Measurements from ENCODE around the gene TMTC4. TPM values are rescaled to one million over a fixed set of nuclear protein-coding genes. Genes with fewer than 3 reads are reported as not detected.

The TMTC4 gene
- total RNA-seq, 1 donor from 2014 or later, result 21.2 TPM

GRCh38 chr13:100675661-100676129 is 1.1 kb upstream of the TMTC4 start:
- Mint-ChIP-seq H3K4me3 (peak overlapping the region; percentile 87), H3K27me3 (ENCODE audit: insufficient read depth) (peaks cover 10% of the 10 kb centered on the region), H3K4me1 (ENCODE audit: low read depth) (peaks cover 31% of the 10 kb centered on the region), H3K27ac (peak overlapping the region; percentile 86), H3K9me3 (no peaks in the 10 kb centered on the region), H3K36me3 (ENCODE audit: low read depth) (peaks cover 3% of the 10 kb centered on the region)
- no peak for DNase-seq (ENCODE audit: low spot score)
- intact Hi-C loops (cut with micrococcal nuclease), result loop anchor here (2.0 to 10.0 kb wide), 8 partner anchors 199 to 1921 kb away; partner anchors contain the start of genes CLYBL and TPP2

GRCh38 chr13:100674872-100675660 is 471 bp upstream of the TMTC4 start:
- Mint-ChIP-seq H3K4me1 (ENCODE audit: low read depth) (peaks cover 31% of the 10 kb centered on the region), H3K36me3 (ENCODE audit: low read depth) (peaks cover 3% of the 10 kb centered on the region), H3K4me3 (peak overlapping the region; percentile 87), H3K9me3 (no peaks in the 10 kb centered on the region), H3K27ac (peak overlapping the region; percentile 86), H3K27me3 (ENCODE audit: insufficient read depth) (peaks cover 10% of the 10 kb centered on the region)
- peak; percentile 100 for DNase-seq (ENCODE audit: low spot score)
- intact Hi-C loops (cut with micrococcal nuclease), result loop anchor here (2.0 to 10.0 kb wide), 10 partner anchors 200 to 1922 kb away; partner anchors contain the start of genes CLYBL, PCCA and TPP2

- peak; percentile 44 for DNase-seq (ENCODE audit: low spot score)
- peak overlapping the region; percentile 99 for H3K27ac Mint-ChIP-seq
- H3K36me3 Mint-ChIP-seq (ENCODE audit: low read depth), result peaks cover 9% of the 10 kb centered on the region
- peak overlapping the region; percentile 98 for H3K4me3 Mint-ChIP-seq
- peaks cover 31% of the 10 kb centered on the region for H3K4me1 Mint-ChIP-seq (ENCODE audit: low read depth)
- intact Hi-C loops (cut with micrococcal nuclease), result loop anchor here (1.0 to 10.0 kb wide), 11 partner anchors 86 to 1923 kb away; partner anchors contain the start of genes CLYBL, GGACT, PCCA and TPP2
- no peaks in the 10 kb centered on the region for H3K9me3 Mint-ChIP-seq
- peaks cover 10% of the 10 kb centered on the region for H3K27me3 Mint-ChIP-seq (ENCODE audit: insufficient read depth)
Measured at GRCh38 chr13:100673713-100674571, 653 bp downstream of the TMTC4 start.

- Mint-ChIP-seq H3K9me3 (no peaks in the 10 kb centered on the region), H3K36me3 (ENCODE audit: low read depth) (peaks cover 14% of the 10 kb centered on the region), H3K27me3 (ENCODE audit: insufficient read depth) (peaks cover 10% of the 10 kb centered on the region), H3K4me1 (ENCODE audit: low read depth) (peaks cover 31% of the 10 kb centered on the region), H3K27ac (peak overlapping the region; percentile 99), H3K4me3 (peak overlapping the region; percentile 98)
- no peak for DNase-seq (ENCODE audit: low spot score)
- intact Hi-C loops (cut with micrococcal nuclease), result loop anchor here (1.0 to 10.0 kb wide), 6 partner anchors 85 to 1721 kb away; partner anchors contain the start of genes GGACT and PCCA
Measured at GRCh38 chr13:100673376-100673712, 1.3 kb downstream of the TMTC4 start.

GRCh38 chr13:100671389-100672182 is 3.0 kb downstream of the TMTC4 start:
- no peak overlapping the region for H3K4me3 Mint-ChIP-seq
- peaks cover 31% of the 10 kb centered on the region for H3K4me1 Mint-ChIP-seq (ENCODE audit: low read depth)
- H3K27me3 Mint-ChIP-seq (ENCODE audit: insufficient read depth), result peaks cover 10% of the 10 kb centered on the region
- no peaks in the 10 kb centered on the region for H3K9me3 Mint-ChIP-seq
- H3K27ac Mint-ChIP-seq, result no peak overlapping the region
- intact Hi-C loops (cut with micrococcal nuclease), result loop anchor here (5.0 to 10.0 kb wide), 4 partner anchors 584 to 1723 kb away; partner anchors contain the start of gene PCCA
- DNase-seq (ENCODE audit: low spot score), result no peak
- peaks cover 25% of the 10 kb centered on the region for H3K36me3 Mint-ChIP-seq (ENCODE audit: low read depth)

- Mint-ChIP-seq H3K27me3 (ENCODE audit: insufficient read depth) (no peaks in the 10 kb centered on the region), H3K4me3 (no peak overlapping the region), H3K36me3 (ENCODE audit: low read depth) (peaks cover 36% of the 10 kb centered on the region), H3K9me3 (no peaks in the 10 kb centered on the region), H3K27ac (no peak overlapping the region), H3K4me1 (ENCODE audit: low read depth) (peaks cover 16% of the 10 kb centered on the region)
- DNase-seq (ENCODE audit: low spot score), result no peak
- intact Hi-C loops (cut with micrococcal nuclease), result no loop called here
Measured at GRCh38 chr13:100668408-100668807, 6.2 kb downstream of the TMTC4 start.

GRCh38 chr13:100667894-100668293 is 6.7 kb downstream of the TMTC4 start:
- intact Hi-C loops (cut with micrococcal nuclease), result no loop called here
- Mint-ChIP-seq H3K27ac (no peak overlapping the region), H3K9me3 (no peaks in the 10 kb centered on the region), H3K4me1 (ENCODE audit: low read depth) (peaks cover 10% of the 10 kb centered on the region), H3K4me3 (no peak overlapping the region), H3K27me3 (ENCODE audit: insufficient read depth) (no peaks in the 10 kb centered on the region), H3K36me3 (ENCODE audit: low read depth) (peaks cover 41% of the 10 kb centered on the region)
- no peak for DNase-seq (ENCODE audit: low spot score)

GRCh38 chr13:100666124-100666523 is 8.5 kb downstream of the TMTC4 start:
- Mint-ChIP-seq H3K36me3 (ENCODE audit: low read depth) (peaks cover 48% of the 10 kb centered on the region), H3K27ac (no peak overlapping the region), H3K4me3 (no peak overlapping the region), H3K27me3 (ENCODE audit: insufficient read depth) (no peaks in the 10 kb centered on the region), H3K4me1 (ENCODE audit: low read depth) (no peaks in the 10 kb centered on the region), H3K9me3 (no peaks in the 10 kb centered on the region)
- DNase-seq (ENCODE audit: low spot score), result no peak
- intact Hi-C loops (cut with micrococcal nuclease), result no loop called here

- H3K36me3 Mint-ChIP-seq (ENCODE audit: low read depth), result peaks cover 53% of the 10 kb centered on the region
- no peaks in the 10 kb centered on the region for H3K9me3 Mint-ChIP-seq
- intact Hi-C loops (cut with micrococcal nuclease), result no loop called here
- H3K27me3 Mint-ChIP-seq (ENCODE audit: insufficient read depth), result no peaks in the 10 kb centered on the region
- DNase-seq (ENCODE audit: low spot score), result no peak
- no peak overlapping the region for H3K27ac Mint-ChIP-seq
- H3K4me1 Mint-ChIP-seq (ENCODE audit: low read depth), result no peaks in the 10 kb centered on the region
- no peak overlapping the region for H3K4me3 Mint-ChIP-seq
Measured at GRCh38 chr13:100665403-100665802, 9.2 kb downstream of the TMTC4 start.

- Mint-ChIP-seq H3K4me1 (ENCODE audit: low read depth) (peaks cover 2% of the 10 kb centered on the region), H3K4me3 (no peak overlapping the region), H3K27me3 (ENCODE audit: insufficient read depth) (no peaks in the 10 kb centered on the region), H3K9me3 (no peaks in the 10 kb centered on the region), H3K27ac (peak overlapping the region; percentile 20), H3K36me3 (ENCODE audit: low read depth) (peaks cover 51% of the 10 kb centered on the region)
- DNase-seq (ENCODE audit: low spot score), result no peak
- intact Hi-C loops (cut with micrococcal nuclease), result no loop called here
Measured at GRCh38 chr13:100664171-100664900, 10.3 kb downstream of the TMTC4 start.

- Mint-ChIP-seq H3K27ac (no peak overlapping the region), H3K4me1 (ENCODE audit: low read depth) (peaks cover 18% of the 10 kb centered on the region), H3K4me3 (no peak overlapping the region), H3K27me3 (ENCODE audit: insufficient read depth) (no peaks in the 10 kb centered on the region), H3K36me3 (ENCODE audit: low read depth) (peaks cover 42% of the 10 kb centered on the region), H3K9me3 (no peaks in the 10 kb centered on the region)
- no peak for DNase-seq (ENCODE audit: low spot score)
- intact Hi-C loops (cut with micrococcal nuclease), result no loop called here
Measured at GRCh38 chr13:100662468-100663211, 12.0 kb downstream of the TMTC4 start.

Measured in activated T-helper 1 cell treated with anti-CD3 and anti-CD28 coated beads, Interleukin-12 subunit alpha, Interleukin-12 subunit beta, Interleukin-2, Interleukin-4 antibody, amounts not matched to agents 30 ng/mL and 10 ng/mL and 1 ng/mL, durations not matched to agents 14 hours and 24 hours and 36 hours (primary cell).